Stimulated activated CD8-positive, alpha-beta memory T cell treated with anti-CD3 and anti-CD28 coated beads, Interleukin-4, amount 100 ng/mL, for 24 hours (primary cell): Measurements from ENCODE around the gene IRAK1.

Source experiments
- DNase-seq: peaks from one replicate; pipeline ENCODE4 v3.0.0-alpha.2; 2020; ENCODE audit warnings: low read depth

The IRAK1 gene

DNA sequence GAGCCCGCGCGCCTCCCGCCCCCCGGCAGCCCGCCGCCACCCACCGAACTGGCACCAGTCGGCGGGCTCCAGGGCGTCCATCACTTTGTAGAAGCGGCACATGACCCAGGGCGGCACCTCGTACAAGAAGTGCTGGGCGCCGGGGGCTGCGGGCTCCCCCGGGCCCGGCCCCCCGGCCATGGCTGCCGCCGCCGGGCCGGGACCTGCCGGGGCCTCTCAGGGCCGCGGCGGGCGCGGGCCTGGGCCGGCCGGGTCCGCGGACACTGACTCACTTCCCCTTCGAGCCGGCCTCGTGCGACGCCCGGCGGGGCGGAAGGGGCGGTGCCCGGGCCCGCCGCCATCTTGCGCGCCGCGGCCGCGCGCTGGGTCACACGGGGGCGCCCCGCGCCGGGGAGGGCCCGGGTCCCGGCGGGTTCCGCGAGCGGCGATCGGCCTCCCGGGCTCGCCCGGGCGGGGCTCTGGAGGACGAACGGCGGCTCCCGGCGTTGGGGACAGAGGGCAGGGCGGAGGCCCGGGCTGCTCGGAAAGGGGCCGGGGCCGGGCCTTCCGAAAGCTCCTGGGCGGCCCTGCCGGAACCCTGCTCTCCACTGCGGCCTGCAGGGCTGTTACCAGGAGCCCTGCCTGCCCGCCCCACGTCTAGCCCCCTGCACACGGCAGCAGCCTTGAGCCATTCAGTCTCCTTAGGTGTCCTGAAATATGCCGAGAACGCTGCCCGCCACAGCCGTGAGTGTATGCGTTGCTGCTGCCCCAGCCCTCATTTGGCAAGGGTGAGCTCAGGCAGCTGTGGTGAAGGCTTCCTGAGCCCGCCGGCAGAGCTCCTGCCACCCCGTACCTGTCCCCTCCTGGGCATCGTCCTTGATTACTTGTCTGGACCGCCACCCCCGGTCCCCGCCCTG is at the start of gene IRAK1:
IRAK1 (minus strand) TSS at position 270 of the 896 bp plus-strand sequence; CDS start at position 180, 90 bp downstream.
- DNase-seq = peak; percentile 34

DNA sequence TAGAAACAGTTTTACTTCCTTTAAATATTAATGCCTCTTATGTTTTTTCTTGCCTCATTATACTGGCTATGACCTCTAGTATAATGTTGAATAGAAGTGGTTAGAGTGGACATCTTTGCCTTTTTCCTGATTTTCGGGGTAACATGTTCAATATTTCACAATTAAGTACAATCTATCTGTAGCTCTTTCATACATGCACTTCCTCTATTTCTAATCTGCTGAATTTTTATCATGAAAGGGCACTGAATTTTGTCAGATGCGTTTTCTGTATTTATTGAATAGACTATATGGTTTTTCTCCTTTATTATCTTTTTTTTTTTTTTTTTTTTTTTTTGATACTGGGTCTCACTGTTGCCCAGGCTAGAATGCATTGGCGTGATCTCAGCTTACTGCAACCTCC is 48.9 kb upstream of the IRAK1 start:
- DNase-seq = no peak

DNA sequence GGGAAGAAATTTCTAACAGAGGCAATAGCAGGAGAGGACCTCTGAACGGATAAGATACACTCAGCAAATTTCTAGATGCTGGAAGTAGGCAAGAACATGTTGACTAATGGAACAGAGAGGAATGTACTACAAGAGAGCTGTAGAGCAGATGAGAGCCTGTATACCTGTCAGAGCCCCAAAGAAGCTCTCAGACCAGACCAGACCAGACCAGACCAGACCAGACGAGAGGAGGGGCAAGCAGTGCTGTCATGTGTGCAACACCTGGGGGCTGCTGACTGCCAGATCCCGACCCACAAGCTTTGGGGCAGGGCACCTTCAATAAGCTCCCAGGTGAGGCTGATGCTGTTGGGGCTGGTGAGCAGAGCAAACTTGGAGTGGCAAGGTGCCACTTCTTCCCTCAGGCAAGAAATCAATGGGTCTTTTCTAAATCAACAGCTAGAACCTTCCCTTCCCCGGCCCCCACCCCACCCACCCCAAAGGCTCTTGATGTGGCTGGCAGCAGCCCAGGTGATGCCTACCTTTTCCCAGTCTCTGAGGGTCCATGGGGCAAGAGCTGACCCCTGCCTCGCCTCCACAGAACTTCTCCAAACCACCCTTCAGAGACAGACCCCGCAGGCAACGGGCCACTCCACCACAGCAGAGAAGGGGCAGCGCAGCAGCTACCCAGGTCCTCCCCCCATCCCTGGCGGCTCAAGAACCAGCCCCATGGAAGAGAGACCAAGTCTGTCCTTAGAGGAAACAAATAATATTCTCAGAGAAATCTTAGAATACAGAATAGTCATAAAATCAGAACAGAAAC is 45.1 kb upstream of the IRAK1 start:
- DNase-seq = no peak

DNA sequence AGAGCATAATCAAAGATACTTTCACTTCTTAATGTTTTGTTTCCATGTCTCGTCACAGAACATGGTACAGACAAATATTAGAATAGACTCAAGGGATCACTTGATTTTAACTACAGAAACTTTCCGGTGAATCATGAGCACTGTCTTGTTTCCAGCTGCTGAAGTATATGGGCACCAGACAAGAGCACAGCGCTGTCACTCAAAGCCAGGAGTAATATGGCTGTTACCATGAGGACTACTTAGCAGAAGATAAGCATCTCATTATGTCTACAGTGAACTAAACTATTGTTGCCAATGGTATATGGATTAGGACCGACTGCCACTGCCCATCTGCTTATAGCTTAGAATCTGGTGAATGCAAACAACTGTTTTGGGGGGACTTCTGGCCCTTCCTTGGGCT is 43.5 kb upstream of the IRAK1 start:
- no peak for DNase-seq

DNA sequence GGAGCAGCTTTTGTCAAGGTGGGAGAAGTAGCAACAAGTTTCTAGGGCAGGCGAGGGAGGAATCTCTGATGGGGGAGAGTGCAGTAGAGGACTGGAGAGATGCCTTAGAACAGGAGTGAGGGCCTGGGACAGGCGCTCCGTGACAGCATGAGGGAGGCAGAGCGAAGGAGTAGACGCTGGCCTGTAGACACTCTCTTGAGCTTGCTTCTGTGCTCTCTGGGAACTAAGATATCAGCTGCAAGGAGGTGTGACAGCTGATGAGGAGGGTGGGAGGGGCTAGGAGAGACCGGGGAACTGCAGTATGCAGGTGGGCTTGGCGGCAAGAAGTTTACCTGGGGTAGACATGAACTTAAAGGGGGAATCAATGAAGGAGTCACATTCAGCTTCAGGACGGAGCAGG is 42.1 kb upstream of the IRAK1 start:
- DNase-seq = no peak

DNA sequence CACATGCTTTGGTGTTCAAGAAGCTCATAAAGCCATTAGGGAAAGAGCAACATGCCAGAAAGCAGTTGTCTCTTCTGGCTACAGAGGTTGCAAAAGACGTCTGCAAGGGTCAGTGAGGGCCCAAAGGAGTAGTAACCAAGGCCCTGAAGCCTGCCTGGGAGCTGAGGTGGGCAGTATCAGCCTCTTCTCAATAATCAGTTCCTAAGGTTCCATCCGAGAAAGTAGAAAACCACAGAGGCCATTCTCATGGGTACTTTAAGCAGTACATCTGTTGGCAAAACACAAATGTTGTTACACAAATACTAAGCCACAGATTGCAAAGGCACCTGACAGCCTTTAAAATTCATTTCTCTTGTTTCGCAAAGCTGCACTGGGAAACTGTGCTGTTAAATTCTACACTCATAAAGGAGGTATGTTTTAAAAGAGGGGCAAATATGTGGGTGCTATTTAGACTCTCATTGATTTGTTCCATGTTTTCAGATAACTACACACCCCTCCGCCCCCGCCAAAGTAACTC is 40.1 kb upstream of the IRAK1 start:
- no peak for DNase-seq

DNA sequence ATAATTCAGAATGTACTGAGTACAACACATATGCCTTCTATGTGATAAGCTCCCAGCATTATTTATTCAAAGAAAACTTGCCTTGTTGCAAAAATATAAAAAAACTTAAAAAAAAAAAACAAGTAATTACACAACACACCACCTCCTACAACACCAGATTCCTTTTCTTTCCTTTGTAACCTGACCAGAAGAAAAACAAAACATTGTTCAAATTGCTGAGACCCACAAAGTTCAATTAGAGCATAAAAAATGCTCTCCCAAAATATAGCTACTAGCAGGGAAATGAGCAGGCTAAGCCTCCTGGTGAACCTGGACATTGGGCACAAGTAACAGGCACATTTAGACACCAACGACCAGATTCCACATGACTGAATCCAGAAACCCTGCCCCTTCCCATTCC is 39.5 kb upstream of the IRAK1 start:
- no peak for DNase-seq

DNA sequence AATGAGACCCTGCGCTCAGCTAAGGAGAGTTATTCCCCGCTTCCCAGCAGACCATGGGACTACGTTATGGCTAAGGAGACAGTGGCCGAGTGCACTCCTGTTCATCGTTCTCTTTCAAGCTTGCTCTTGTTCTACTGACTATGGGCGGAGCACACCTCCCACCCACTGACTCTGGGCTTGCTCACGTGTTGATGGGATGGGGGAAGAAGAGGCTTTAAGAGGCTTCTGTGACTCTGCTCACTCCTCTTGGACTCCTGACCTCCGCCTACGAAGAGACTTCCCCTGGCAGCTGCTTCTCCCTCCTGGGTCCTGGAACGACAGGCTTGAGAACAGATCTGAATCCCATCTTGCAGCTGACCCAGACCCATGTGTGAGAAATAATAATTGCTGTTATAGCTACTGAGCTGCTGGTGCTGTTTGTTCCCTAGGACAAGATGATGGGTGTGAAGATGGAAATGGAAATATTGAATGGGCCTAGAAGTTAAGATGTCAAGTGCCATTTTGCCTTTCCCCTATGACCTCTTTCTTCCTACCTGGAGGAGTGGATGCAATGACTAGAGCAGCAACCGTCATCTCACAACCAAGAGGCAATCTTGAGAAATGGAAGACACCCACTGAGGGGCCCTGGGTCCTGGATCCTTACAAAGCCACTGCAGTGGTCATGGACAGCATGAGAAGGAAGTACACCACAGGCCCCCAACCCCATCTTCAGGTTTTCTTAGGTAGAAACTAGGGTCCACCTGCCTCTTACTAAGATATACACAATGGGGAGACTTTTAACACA is 38.7 kb upstream of the IRAK1 start:
- no peak for DNase-seq

DNA sequence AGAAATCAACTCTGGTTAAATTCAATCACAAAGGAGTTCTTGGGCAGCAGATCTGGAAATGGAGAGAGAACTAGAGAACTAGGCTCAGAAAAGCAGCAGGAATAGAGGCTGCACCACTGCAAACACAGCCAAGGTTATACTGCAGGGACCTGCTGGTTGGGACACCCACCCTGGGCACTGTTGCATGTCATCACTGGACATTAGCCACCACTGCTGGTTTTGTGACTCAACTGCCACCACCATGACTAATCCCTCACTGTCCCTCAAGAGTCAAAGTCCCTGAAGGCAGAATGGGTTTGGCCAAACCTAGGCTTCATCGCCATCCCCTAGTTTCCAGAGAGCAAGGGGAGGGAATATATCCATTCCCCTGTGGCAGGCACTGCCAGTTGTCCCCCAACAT is 38.1 kb upstream of the IRAK1 start:
- no peak for DNase-seq

DNA sequence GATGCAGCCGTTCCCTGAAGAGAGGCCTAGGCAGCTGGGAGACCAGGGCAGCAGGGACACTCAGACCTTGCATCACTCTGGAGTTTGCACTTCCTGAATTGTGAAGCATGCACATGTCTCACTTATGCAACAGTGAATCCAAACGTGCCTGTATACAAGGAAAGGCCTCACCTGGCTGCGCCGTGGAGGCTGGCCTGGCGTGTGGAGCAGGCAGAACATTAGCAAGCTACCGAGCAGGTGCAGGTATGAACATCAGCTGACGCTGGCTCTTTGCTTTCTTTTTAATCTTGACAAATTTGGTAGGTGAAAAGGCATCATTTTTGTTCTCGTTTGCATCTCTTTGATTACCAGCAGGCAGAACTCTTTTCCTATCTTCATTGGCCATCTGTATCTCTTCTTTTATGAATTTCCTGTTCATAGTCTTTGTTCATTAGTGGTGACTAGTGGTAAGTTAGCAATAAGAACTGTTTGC is 37.1 kb upstream of the IRAK1 start:
- DNase-seq = no peak

DNA sequence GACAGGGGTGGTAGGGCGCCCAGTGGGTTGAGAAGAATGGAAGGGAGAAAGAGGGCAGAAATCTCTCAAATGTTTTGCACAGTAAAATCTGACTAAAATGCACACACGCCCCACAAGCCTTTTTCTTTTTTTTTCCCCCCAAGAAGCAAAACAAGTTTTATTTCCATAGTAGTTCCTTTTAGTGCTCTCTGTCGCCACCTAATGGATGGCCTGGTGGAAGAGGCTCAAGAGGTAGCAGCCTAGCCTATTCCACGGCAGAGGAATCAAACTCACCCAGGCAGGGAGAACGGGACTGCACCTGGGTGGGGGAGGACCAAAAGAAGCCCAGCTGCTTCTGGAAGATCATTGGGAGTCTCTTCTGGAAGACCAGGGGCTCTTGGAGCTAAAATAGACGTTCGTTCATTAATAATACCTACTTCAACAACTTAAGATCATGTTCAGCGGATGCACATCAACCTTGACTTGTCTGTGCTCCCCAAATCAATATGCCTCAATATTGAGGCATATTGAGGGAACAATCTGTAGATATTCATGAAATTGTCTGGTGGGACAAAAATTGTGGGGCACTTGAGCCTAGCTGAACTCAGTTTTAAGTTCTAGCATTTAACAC is 31.6 kb upstream of the IRAK1 start:
- DNase-seq = peak; percentile 60

DNA sequence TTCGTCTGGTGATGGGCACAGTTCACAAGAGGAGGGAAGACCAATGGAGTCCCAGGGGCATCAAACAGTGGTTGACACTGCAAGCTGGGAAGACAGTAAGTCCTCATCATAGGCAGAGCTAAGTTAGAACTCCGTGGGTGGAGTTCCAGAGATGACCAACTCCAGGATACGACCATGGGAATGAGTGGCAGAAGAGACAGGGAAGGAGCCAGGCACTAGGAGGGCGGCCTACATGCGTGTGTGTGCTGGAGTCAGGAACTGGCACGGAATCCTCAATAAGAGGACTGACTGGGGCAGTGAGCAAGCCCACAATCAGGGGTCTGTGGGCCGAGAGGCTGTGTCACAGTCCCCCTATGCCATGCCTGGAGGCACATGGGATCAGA is 30.4 kb upstream of the IRAK1 start:
- DNase-seq = no peak

DNA sequence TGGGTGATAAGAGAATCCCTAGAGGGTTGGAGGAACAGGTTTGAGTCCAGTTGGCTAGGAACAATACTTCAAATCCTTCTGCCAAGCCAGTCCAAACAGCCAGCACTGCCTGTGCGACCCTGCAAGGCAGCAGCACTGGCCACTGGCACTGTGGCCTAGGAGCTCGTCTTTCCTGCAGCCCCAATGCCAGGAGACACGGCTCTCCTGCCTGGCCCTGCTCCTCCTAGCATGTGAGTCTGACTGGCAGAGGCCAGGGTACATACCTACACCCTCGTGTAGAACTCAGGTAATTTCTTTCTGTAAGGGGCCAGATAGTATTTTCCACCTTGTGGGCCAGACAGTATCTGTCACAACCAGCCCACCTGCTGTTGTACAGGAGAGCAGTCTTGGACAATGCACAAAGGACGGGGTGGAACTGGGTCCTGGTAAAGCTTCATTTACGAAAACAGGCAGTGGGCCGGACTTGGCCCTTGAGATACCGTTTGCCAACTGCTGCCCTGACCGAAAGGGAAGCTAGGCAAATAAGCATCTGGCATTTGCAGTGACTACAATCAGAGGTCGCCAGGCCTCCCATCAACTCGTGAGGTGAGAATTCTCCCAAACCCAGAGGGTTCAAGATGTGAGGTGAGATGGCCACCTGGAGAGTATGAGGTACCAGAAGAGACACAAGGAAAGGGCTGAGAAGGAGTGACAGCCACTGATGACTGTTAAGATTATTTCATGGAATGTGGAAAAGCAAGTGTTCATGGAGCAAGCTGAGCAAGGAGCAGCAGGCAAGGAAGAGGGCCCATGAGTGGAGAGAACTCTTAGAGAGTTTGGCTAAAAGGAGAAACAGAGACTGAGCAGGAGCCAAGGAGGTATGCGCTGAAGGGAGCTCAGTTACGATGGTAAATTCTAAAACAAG is 29.8 kb upstream of the IRAK1 start:
- no peak for DNase-seq

DNA sequence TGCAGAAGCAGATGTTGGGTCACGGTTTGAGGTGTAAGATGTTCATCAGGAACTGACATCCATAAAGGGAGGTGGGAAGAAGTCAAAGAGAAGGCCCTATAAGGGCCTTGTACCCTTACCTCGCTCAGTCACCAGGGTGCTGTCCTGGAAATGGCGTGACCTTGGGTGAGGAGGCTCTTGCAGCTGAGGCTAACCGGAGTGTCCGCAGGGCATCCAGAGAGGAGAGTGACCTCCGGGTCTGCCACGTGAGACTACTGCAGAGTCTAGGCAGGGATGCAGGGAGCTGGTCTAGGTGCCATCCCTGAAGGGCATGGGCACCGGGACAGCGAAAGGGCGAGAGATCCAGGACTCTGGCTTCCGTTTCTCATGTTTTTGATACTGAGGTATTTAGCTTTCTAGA is 28.7 kb upstream of the IRAK1 start:
- DNase-seq = no peak

DNA sequence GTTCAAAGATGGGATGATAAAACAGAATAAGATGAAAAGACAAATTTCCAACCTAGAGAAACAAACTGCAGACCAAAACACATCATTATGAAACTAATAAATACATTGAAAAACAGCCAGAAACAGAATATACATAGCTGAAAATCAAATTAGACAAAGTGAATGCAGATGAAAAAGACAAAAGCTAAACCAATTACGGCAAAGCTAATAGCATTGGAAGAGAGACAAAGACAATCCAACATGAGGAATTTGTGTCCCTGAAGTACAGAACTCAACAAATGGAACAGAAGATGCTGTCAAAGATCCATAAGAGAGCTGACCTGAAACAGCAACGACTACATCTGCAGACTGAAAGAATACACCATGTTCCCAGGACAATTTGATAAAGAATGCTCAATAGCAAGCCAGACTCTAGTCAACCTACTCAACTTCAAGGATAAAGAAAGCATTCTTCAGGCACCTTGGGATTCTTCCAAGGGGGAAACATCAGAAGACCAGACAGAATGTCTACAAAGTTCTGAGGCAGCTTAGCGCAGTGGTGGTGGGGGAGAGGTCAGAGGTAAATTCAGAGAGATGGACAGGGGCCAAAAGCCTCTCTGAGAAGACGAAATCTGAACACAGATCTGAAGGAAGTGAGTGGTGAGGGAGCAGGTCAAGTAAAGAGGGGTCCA is 27.4 kb upstream of the IRAK1 start:
- no peak for DNase-seq

DNA sequence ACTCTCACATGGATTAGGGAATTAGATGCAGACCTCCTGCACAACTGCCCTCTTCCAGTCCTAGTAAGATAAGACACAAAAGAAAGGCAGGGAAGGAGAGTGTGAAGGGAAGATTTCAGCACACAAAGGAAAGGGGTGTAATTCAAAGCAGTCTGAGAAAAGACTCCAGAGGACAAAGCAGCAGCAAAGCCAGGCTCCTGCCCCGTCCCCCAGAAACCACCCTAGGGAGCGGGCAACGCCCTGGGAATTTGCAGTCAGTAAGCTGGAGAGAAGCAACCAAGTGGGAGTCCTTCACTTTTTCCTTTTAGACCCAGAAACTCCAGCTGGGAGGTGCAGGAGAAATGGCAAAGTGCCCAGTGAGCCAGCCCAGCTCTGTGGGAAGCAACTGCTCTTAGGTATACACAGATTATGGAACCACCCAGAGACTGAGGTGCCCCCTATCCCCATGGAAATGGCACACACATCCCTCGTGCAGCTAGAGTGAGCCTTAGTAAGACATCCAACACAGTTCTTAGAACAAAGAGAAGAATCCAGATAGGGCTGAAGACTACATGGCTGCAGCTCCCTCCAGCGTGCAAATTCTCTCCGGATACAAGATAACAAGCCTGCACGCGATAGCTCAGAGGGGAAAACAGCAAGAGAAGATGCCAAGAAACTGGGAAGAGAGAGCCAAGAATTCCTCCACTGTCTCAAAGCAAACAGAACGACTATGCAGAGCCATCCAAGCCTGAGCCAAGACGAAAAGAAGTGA is 26.5 kb upstream of the IRAK1 start:
- no peak for DNase-seq

DNA sequence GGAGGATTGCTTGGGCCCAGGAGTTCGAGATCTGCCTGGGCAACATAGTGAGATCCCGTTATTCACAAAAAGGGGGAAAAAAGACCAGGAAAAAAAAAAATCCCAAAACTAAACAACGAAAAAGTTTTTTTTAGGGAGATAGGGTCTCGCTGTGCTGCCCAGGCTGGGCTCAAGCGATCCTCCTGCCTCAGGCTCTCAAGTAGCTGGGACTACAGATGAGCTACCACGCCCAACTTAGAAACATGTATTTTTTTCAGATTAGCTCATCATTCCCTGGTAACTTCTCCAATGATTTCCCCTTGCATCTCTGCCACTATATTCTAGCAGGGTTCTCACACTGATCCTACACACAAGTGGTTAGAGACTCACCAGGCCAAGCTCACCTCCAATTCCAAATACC is 24.4 kb upstream of the IRAK1 start:
- no peak for DNase-seq

DNA sequence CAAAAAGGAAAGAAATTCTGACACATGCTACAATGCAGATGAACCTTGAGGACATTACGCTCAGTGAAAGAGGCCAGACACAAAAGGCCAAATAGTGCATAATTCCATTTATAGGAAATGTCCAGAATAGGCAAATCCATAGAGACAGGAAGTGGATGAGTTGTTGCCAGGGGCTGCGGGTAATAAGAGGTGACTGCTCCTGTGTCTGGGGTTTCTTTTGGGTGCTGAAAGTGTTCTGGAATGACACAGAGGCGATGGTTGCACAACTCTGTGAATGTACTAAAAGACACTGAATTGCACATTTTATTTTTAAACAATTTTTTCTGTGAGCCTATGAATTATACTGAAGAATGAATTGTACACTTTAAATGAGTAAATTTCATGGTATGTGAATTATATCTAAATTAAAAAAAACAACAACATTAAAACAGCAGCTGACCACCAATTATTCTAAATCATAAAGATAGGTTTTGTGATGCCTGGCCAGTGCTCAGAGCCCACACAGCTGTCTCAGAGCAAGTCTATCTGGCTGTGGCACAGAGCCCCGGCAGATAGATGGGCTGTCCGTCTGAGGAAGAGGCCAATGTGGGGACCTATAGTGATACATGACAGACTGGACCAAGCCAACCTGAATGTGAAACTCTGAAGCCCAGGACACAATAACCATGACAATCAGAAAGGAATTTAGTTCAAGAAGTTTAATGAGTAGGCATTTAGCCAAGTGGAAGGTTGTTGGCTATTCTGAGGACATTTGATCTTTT is 23.5 kb upstream of the IRAK1 start:
- no peak for DNase-seq

DNA sequence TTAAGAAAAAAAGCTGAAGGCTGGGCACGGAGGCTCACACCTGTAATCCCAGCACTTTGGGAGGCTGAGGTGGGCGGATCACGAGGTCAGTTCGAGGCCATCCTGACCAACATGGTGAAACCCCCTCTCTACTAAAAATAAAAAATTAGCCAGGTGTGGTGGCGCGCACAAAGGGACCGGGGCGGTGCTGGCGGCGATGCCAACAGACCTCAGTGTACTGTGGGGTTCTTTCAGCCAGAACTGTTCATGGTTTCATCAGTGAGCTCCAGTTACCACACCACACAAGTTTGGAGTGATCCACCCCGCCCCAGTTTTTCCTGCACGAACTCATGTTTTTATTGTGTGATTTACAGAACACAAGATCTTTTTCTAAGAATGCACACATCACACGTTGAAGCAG is 21.2 kb upstream of the IRAK1 start:
- DNase-seq = no peak
